Calu3 (cell line): ENCODE results near the gene TIMM50. TPM values are rescaled to one million over a fixed set of nuclear protein-coding genes. Genes with fewer than 3 reads are reported as not detected.

ENCODE experiments used
- BruUV-seq: library from RNA; stranded (reverse); fragments of 400-500 nt; replicated peaks from 2 replicates; lab custom pipeline; 2021; lab: Mats Ljungman, UMichigan
- CTCF ChIA-PET: fragments of 300-600 bp; sonication (Branson Sonifier 250); formaldehyde crosslinking; loops from one replicate; lab custom pipeline; 2022; ENCODE audit warnings: antibody characterized with exemption; lab: Charles Lee
- DNase-seq: peaks from one replicate; pipeline ENCODE4 v3.0.0; 2022
- H3K27ac Mint-ChIP-seq: one replicate; pipeline ENCODE4 v1.8.0; 2022; ENCODE audit warnings: mixed read lengths; ENCODE audit not compliant: unreplicated experiment
- H3K27me3 Mint-ChIP-seq: one replicate; pipeline ENCODE4 v1.8.0; 2022; ENCODE audit warnings: mixed read lengths; ENCODE audit not compliant: unreplicated experiment
- H3K36me3 Mint-ChIP-seq: one replicate; pipeline ENCODE4 v1.8.0; 2022; ENCODE audit warnings: mild to moderate bottlenecking, moderate library complexity, mixed read lengths; ENCODE audit not compliant: insufficient read depth, unreplicated experiment
- H3K4me1 Mint-ChIP-seq: one replicate; pipeline ENCODE4 v1.8.0; 2022; ENCODE audit warnings: mild to moderate bottlenecking, low read depth, mixed read lengths; ENCODE audit not compliant: unreplicated experiment
- H3K4me3 Mint-ChIP-seq: one replicate; pipeline ENCODE4 v1.8.0; 2022; ENCODE audit warnings: mild to moderate bottlenecking, low read depth, moderate library complexity, mixed read lengths; ENCODE audit not compliant: unreplicated experiment
- H3K9me3 Mint-ChIP-seq: one replicate; pipeline ENCODE4 v1.8.0; 2022; ENCODE audit warnings: low read depth, mixed read lengths; ENCODE audit not compliant: unreplicated experiment
- intact Hi-C: fragments of 100-400 bp; cut with micrococcal nuclease; formaldehyde crosslinking; loops from one replicate; pipeline ENCODE4 v1.10.0; 2022; ENCODE audit not compliant: unreplicated experiment
- total RNA-seq: library from RNA; stranded (reverse); gene quantifications from 2 replicates; pipeline ENCODE4 v1.2.3, GENCODE V29; 2022
- TF ChIP-seq, protein P1 (sequence below): fragments of 200-600 bp; IDR thresholded peaks from one replicate; pipeline ENCODE4 v1.8.0; 2022; ENCODE audit warnings: antibody characterized with exemption; ENCODE audit not compliant: unreplicated experiment

The TIMM50 gene
- total RNA-seq, 1 experiment from 2014 or later: 116 TPM

DNA sequence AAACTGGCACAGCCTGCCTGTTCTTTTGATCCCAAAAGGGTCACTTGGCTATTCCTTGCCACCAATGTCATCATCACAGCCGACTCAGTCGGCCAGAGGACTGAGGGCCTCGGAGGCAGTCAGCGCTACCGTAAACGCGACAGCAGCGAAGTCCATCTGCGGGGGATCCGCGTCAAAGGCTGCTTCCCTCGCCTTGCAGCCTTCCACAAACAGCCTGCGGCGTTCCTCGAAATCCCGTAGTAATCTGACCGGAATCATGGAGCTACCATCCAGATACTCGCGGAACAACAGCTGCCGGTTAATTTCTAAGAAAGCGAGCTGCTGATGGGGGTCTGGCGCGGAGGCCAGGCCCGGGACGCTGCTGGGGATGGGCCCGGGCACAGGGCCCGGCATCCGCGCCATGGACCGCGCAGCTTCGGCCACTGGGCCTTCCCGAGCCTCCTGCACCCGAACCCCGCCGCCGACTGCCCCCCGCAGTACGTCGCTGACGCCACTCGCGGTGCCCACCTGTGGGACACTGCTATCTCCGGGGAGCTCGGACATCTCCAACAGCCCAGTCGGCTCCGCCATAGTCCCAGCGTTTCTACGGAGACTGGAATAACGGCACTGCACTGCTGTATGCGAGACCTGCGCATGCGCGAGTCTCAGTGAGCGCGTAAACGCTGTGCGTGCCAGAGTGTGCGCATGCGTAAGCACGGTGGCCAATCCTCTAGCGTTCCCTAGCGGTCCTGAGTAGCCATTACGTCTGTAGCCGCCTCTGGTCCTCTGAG, 51.8 kb downstream of the TIMM50 start, which contains the start of gene EID2B:
EID2B (minus strand) TSS at position 620 of the 770 bp plus-strand sequence; CDS start at position 570, 50 bp downstream.
- DNase-seq: peak; percentile 96
- Mint-ChIP-seq H3K4me3 (peak within 1 kb of the TSS; percentile 83), H3K36me3 (peaks cover 16% of the 10 kb centered on the region), H3K27ac (no peak within 1 kb of the TSS), H3K4me1 (no peaks in the 10 kb centered on the region), H3K9me3 (no peaks in the 10 kb centered on the region), H3K27me3 (peaks cover 9% of the 10 kb centered on the region)
- intact Hi-C loops: loop anchor here (1.0 to 5.0 kb wide), 4 partner anchors 35 to 140 kb away; partner anchors contain the start of genes DLL3, MED29 and PAF1
- CTCF ChIA-PET: interaction anchor here (0.5 to 2.6 kb wide), 9 partner anchors 14 to 1636 kb away, joined by 3 to 21 read pairs (median 4); partner anchors contain the start of gene TIMM50
- TSS peak; percentile 36 for BruUV-seq
- TF ChIP-seq, protein P1, sequence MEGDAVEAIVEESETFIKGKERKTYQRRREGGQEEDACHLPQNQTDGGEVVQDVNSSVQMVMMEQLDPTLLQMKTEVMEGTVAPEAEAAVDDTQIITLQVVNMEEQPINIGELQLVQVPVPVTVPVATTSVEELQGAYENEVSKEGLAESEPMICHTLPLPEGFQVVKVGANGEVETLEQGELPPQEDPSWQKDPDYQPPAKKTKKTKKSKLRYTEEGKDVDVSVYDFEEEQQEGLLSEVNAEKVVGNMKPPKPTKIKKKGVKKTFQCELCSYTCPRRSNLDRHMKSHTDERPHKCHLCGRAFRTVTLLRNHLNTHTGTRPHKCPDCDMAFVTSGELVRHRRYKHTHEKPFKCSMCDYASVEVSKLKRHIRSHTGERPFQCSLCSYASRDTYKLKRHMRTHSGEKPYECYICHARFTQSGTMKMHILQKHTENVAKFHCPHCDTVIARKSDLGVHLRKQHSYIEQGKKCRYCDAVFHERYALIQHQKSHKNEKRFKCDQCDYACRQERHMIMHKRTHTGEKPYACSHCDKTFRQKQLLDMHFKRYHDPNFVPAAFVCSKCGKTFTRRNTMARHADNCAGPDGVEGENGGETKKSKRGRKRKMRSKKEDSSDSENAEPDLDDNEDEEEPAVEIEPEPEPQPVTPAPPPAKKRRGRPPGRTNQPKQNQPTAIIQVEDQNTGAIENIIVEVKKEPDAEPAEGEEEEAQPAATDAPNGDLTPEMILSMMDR: peak; percentile 98

GRCh38 chr19:39533003-39533512, 52.4 kb downstream of the TIMM50 start:
- intact Hi-C loops: loop anchor here (2.0 to 5.0 kb wide), 3 partner anchors 36 to 141 kb away; partner anchors contain the start of genes DLL3, MED29 and PAF1
- TF ChIP-seq, protein P1: no peak
- Mint-ChIP-seq H3K27ac (no peak overlapping the region), H3K36me3 (peaks cover 20% of the 10 kb centered on the region), H3K4me3 (peak overlapping the region; percentile 83), H3K4me1 (peaks cover 3% of the 10 kb centered on the region), H3K27me3 (peaks cover 9% of the 10 kb centered on the region), H3K9me3 (no peaks in the 10 kb centered on the region)
- CTCF ChIA-PET: interaction anchor here (0.5 to 2.6 kb wide), 8 partner anchors 14 to 1635 kb away, joined by 3 to 21 read pairs (median 4); partner anchors contain the start of gene TIMM50
- no TSS peak for BruUV-seq
- no peak for DNase-seq

DNA sequence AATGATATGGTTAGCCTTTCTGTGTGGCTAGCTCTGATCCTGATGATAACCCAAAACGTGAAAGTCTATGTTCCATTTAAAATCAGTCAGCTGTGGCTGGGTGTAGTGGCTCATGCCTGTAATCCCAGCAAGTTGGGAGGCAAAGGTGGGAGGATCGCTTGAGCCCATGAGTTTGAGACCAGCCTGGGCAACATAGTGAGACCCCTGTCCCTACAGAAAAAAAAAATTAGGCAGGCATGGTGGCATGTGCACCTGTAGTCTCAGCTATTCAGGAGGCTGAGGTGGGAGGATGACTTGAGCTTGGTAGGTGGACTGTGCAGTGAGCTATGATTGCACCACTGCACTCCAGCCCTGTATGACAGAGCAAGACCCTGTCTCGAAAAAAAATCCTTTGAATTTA, 53.2 kb downstream of the TIMM50 start:
- no TSS peak for BruUV-seq
- TF ChIP-seq, protein P1: no peak
- DNase-seq: no peak
- H3K27me3 Mint-ChIP-seq: peaks cover 9% of the 10 kb centered on the region
- H3K4me3 Mint-ChIP-seq: no peak overlapping the region
- no peak overlapping the region for H3K27ac Mint-ChIP-seq
- CTCF ChIA-PET: interaction anchor here (1.1 to 2.6 kb wide), 3 partner anchors 33 to 136 kb away, joined by 3 to 21 read pairs (median 5); no protein-coding TSS in a partner anchor
- peaks cover 10% of the 10 kb centered on the region for H3K4me1 Mint-ChIP-seq
- intact Hi-C loops: loop anchor here (2.0 to 5.0 kb wide), 3 partner anchors 36 to 141 kb away; partner anchors contain the start of genes DLL3, MED29 and PAF1
- peaks cover 25% of the 10 kb centered on the region for H3K36me3 Mint-ChIP-seq
- H3K9me3 Mint-ChIP-seq: no peaks in the 10 kb centered on the region

DNA sequence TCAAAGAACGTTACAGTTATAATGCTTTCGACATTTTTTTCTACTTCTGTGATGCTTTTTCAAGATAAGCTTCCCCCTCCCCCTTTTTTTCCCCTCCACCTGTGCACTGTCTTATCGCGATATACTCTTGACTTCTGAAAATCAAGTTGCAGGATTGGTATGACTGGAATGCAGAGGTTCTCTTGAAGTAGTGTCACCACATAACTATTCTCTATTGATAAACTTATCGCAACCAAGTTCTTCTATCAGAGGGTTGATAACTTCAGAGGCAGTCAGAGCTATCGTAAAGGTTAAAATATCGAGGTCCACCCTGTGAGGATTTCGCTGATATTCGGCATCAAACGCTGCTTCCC, 58.5 kb downstream of the TIMM50 start:
- H3K4me1 Mint-ChIP-seq: peaks cover 28% of the 10 kb centered on the region
- peaks cover 28% of the 10 kb centered on the region for H3K36me3 Mint-ChIP-seq
- intact Hi-C loops: no loop called here
- TSS peak; percentile 86 for BruUV-seq
- no peak for DNase-seq
- H3K9me3 Mint-ChIP-seq: no peaks in the 10 kb centered on the region
- peak overlapping the region; percentile 84 for H3K4me3 Mint-ChIP-seq
- no peak overlapping the region for H3K27ac Mint-ChIP-seq
- TF ChIP-seq, protein P1: no peak
- CTCF ChIA-PET: interaction anchor here (1.1 to 1.8 kb wide), 2 partner anchors 12 to 41 kb away, joined by 3 to 4 read pairs; no protein-coding TSS in a partner anchor
- H3K27me3 Mint-ChIP-seq: peaks cover 46% of the 10 kb centered on the region
